B cell (primary cell): Measurements from ENCODE around the gene TFAP2A. TPM values are rescaled to one million over a fixed set of nuclear protein-coding genes. Genes with fewer than 3 reads are reported as not detected.

Experiments used
- ATAC-seq: fragments of 200-7000 bp; cut with Tn5 transposase; one replicate; pipeline ENCODE4 v1.10.0; 2021; ENCODE audit warnings: low read depth, mild to moderate bottlenecking, moderate number of reproducible peaks, moderate library complexity
- CTCF ChIA-PET: fragments of 350-600 bp; sonication (Branson Sonifier 250); formaldehyde crosslinking; loops from one replicate; lab custom pipeline; 2021; ENCODE audit warnings: antibody characterized with exemption, inconsistent platforms; lab: Charles Lee
- POLR2A ChIA-PET: fragments of 350-600 bp; sonication (Branson Sonifier 250); formaldehyde crosslinking; loops from one replicate; lab custom pipeline; 2021; ENCODE audit warnings: antibody characterized with exemption; lab: Charles Lee
- DNase-seq: peaks from one replicate; pipeline ENCODE4 v3.0.0; 2013
- H2AFZ ChIP-seq: 2 replicates; pipeline ENCODE4 v1.6.1; 2012; ENCODE audit warnings: mild to moderate bottlenecking, low read depth, low read length; ENCODE audit not compliant: insufficient read depth, poor library complexity, severe bottlenecking
- H3K27ac ChIP-seq, 2 donors: 1 replicate in 1 of 2; 2 replicates in 1 of 2; pipeline ENCODE4 v1.5.1; 2012 to 2013; ENCODE audit warnings: low read length in 2 of 2, mild to moderate bottlenecking in 2 of 2, moderate library complexity in 1 of 2
- H3K27me3 ChIP-seq, 4 experiments: fragments of 200-600 bp in 1 of 4; sonication (generic) in 1 of 4; replicated peaks in 1 of 4; 1 replicate in 2 of 4; 2 replicates in 2 of 4; pipeline versions ENCODE4 v1.6.1 to v1.7.0; 2013 to 2016; ENCODE audit warnings: low read length in 3 of 4, mild to moderate bottlenecking in 2 of 4, mixed read lengths in 1 of 4, moderate library complexity in 1 of 4; ENCODE audit not compliant: insufficient read depth in 4 of 4, control insufficient read depth in 3 of 4; ENCODE audit errors: control extremely low read depth in 1 of 4
- H3K36me3 ChIP-seq, 2 experiments: replicated peaks in 1 of 2; 1 replicate in 1 of 2; 2 replicates in 1 of 2; pipeline versions ENCODE4 v1.6.1 to v1.7.1; 2013; ENCODE audit warnings: low read length in 1 of 2; ENCODE audit not compliant: insufficient read depth in 2 of 2, control insufficient read depth in 1 of 2; ENCODE audit errors: control extremely low read depth in 1 of 2, extremely low read depth in 1 of 2
- H3K4me1 ChIP-seq, 2 donors: fragments of 200-600 bp in 1 of 2; sonication (generic) in 1 of 2; 1 replicate in 1 of 2; 2 replicates in 1 of 2; pipeline versions ENCODE4 v1.5.1 to v1.6.1; 2013 to 2017; ENCODE audit warnings: low read length in 2 of 2; ENCODE audit not compliant: control insufficient read depth in 2 of 2, insufficient read depth in 2 of 2
- H3K4me2 ChIP-seq: replicated peaks from 2 replicates; pipeline ENCODE3; 2012; ENCODE audit warnings: mild to moderate bottlenecking, low read depth, low read length; ENCODE audit not compliant: poor library complexity, severe bottlenecking
- H3K4me3 ChIP-seq, 5 experiments: fragments of 200-600 bp in 1 of 5; sonication (generic) in 1 of 5; 1 replicate in 3 of 5; 2 replicates in 2 of 5; pipeline versions ENCODE4 v1.5.1 to v1.7.0; 2011 to 2016; ENCODE audit warnings: low read length in 4 of 5, mild to moderate bottlenecking in 4 of 5, low read depth in 2 of 5, control low read depth in 1 of 5, moderate library complexity in 1 of 5; ENCODE audit not compliant: insufficient read depth in 1 of 5; ENCODE audit errors: control extremely low read depth in 1 of 5, extremely low read depth in 1 of 5
- H3K79me2 ChIP-seq: fragments of 200-600 bp; sonication (generic); one replicate; pipeline ENCODE4 v1.6.0; 2016; ENCODE audit warnings: low read length; ENCODE audit not compliant: control insufficient read depth, insufficient read depth
- H3K9ac ChIP-seq: fragments of 200-600 bp; sonication (generic); 2 replicates; pipeline ENCODE4 v1.6.1; 2017; ENCODE audit warnings: mild to moderate bottlenecking, low read length, moderate library complexity
- H3K9me3 ChIP-seq, 3 donors: one replicate each; pipeline versions ENCODE4 v1.6.1 to v1.7.1; 2013; ENCODE audit warnings: low read length in 2 of 3; ENCODE audit not compliant: control insufficient read depth in 2 of 3, insufficient read depth in 1 of 3; ENCODE audit errors: control extremely low read depth in 1 of 3
- H4K20me1 ChIP-seq: 2 replicates; pipeline ENCODE4 v1.6.0; 2012; ENCODE audit warnings: mild to moderate bottlenecking, low read length; ENCODE audit not compliant: insufficient read depth, control insufficient read depth, poor library complexity, severe bottlenecking
- H3K27ac Mint-ChIP-seq: one replicate; pipeline ENCODE4 v1.8.0; 2021; ENCODE audit warnings: mixed read lengths
- H3K27me3 Mint-ChIP-seq: one replicate; pipeline ENCODE4 v1.8.0; 2021; ENCODE audit warnings: mixed read lengths
- H3K4me1 Mint-ChIP-seq: one replicate; pipeline ENCODE4 v1.8.0; 2021; ENCODE audit warnings: mixed read lengths
- H3K4me3 Mint-ChIP-seq: one replicate; pipeline ENCODE4 v1.8.0; 2021; ENCODE audit warnings: mixed read lengths
- H3K9me3 Mint-ChIP-seq: one replicate; pipeline ENCODE4 v1.8.0; 2022; ENCODE audit warnings: mixed read lengths; ENCODE audit not compliant: insufficient read depth
- EZH2 ChIP-seq: IDR thresholded peaks from 2 replicates; pipeline ENCODE4 v1.6.1; 2012; ENCODE audit warnings: borderline replicate concordance, low read depth, mild to moderate bottlenecking, moderate library complexity, low read length; ENCODE audit not compliant: insufficient read depth, poor library complexity, severe bottlenecking
- WGBS: methylation state at CpG from one replicate; pipeline ENCODE4 v1.1.5; 2013; ENCODE audit warnings: missing lambda C conversion rate; ENCODE audit not compliant: insufficient coverage; 5-methylcytosine and 5-hydroxymethylcytosine counted together
- intact Hi-C: fragments of 100-400 bp; cut with micrococcal nuclease; formaldehyde crosslinking; loops from one replicate; pipeline ENCODE4 v1.10.0; 2022
- polyA plus RNA-seq: library from polyadenylated mRNA; depleted of rRNA; stranded (reverse); fragments of >200 nt; gene quantifications from 2 replicates; pipeline ENCODE4 v1.2.3, GENCODE V29; 2012
- total RNA-seq, 2 donors: library from RNA; stranded (reverse); fragments of 120-200 nt in 1 of 2; gene quantifications; 1 replicate in 1 of 2; 2 replicates in 1 of 2; pipeline versions ENCODE4 v1.2.3 to v1.2.4, GENCODE V29; 2013 to 2022
- TF ChIP-seq, protein P1 (sequence below): fragments of 200-600 bp; IDR thresholded peaks from one replicate; pipeline ENCODE4 v1.8.0; 2022; ENCODE audit warnings: antibody characterized with exemption, mild to moderate bottlenecking

The TFAP2A gene
- total and polyA plus RNA-seq, 2 donors (not counting 1 experiment from before 2014, with no cell fraction given) = not detected

DNA sequence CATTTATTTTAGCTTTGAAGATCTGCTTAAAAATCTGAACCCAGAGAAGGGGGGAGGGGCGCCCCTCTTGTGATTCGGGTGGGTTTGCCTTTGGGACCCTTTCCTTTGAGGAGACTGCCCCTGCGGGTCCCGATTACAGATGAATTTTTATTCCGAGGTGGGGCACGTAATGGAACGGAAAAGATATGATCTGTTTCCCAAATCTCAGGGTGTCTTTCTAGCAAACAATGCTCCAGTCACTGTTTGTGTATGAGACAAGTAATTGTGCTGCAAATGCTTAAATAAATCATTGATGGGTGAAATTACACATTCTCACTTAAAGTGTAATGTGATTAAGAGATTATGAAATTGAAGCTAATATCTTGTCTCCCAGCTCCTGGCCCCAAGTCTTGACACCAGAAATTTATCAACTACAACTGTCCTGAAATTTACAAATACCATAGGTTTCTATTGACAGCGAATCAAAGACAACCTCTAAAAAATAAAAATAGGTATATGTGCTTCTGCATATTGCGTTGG, 30.7 kb downstream of the TFAP2A start:
- H3K27me3 Mint-ChIP-seq = peaks cover 59% of the 10 kb centered on the region
- H3K4me3 Mint-ChIP-seq = no peak overlapping the region
- H3K4me3 ChIP-seq = no peak overlapping the region
- no peaks in the 10 kb centered on the region for H3K9me3 Mint-ChIP-seq
- no peak overlapping the region for H2AFZ ChIP-seq
- intact Hi-C loops = loop anchor here (2.0 kb wide), 1 partner anchor 21 kb away; no protein-coding TSS in a partner anchor
- TF ChIP-seq, protein P1, sequence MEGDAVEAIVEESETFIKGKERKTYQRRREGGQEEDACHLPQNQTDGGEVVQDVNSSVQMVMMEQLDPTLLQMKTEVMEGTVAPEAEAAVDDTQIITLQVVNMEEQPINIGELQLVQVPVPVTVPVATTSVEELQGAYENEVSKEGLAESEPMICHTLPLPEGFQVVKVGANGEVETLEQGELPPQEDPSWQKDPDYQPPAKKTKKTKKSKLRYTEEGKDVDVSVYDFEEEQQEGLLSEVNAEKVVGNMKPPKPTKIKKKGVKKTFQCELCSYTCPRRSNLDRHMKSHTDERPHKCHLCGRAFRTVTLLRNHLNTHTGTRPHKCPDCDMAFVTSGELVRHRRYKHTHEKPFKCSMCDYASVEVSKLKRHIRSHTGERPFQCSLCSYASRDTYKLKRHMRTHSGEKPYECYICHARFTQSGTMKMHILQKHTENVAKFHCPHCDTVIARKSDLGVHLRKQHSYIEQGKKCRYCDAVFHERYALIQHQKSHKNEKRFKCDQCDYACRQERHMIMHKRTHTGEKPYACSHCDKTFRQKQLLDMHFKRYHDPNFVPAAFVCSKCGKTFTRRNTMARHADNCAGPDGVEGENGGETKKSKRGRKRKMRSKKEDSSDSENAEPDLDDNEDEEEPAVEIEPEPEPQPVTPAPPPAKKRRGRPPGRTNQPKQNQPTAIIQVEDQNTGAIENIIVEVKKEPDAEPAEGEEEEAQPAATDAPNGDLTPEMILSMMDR = no peak
- TF ChIP-seq EZH2 = no peak
- H4K20me1 ChIP-seq = no peaks in the 10 kb centered on the region
- no peaks in the 10 kb centered on the region for H3K4me1 Mint-ChIP-seq
- DNase-seq (peak; percentile 27), ATAC-seq (no peak)
- POLR2A ChIA-PET = no interaction called here
- H3K36me3 ChIP-seq = no peaks in the 10 kb centered on the region
- 14% methylated on average over 8 of the region's 9 CpGs for WGBS
- H3K27ac Mint-ChIP-seq = peak overlapping the region; percentile 12
- no peak overlapping the region for H3K4me2 ChIP-seq
- H3K79me2 ChIP-seq = no peaks in the 10 kb centered on the region
- peaks cover 0 to 14% of the 10 kb centered on the region in 2 donors for H3K4me1 ChIP-seq
- peaks cover 2 to 54% (median 3%) of the 10 kb centered on the region in 3 donors for H3K9me3 ChIP-seq
- no peak overlapping the region for H3K27ac ChIP-seq
- CTCF ChIA-PET = interaction anchor here (0.6 kb wide), 1 partner anchor 51 kb away, joined by 3 read pairs; no protein-coding TSS in a partner anchor
- no peak overlapping the region for H3K9ac ChIP-seq
- peaks cover 0 to 79% (median 65%) of the 10 kb centered on the region in 4 experiments for H3K27me3 ChIP-seq

DNA sequence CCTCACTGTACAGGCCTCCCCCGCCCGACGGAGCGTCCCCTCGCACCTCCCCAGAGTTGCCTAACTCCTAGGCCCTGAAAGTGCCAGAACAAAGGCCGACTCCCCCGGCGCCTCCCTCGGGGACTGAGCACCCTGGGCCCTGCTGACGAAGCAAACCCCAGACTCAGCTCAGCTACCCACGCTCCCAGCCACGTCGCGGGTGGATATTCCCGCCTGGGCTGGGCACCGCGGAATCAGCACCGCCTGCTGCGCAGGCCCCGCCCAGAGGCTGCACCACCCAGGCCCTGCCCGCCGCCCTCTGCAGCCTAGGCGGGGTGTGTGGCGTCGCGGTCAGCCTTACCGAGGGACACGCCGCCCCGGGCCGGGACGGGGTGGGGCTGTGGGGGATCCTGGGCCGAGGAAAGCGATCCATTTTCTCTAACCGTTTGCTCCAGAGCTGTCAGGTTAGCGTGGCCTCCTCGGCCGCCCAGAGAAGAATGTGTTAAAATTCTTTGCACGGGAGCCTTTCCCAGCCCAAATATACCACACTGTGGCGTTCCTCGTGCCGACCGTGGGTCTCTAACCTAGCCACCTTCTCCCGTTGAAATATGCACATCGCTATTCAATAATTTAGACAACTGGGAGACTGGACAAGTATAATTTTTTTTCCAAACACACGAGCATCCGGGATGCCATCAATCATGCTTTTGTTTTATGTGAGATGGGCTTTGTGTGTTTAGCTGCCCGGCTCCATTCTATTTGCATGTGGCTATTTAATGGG, 31.4 kb downstream of the TFAP2A start:
- DNase-seq = no peak
- peaks cover 0 to 14% of the 10 kb centered on the region in 2 donors for H3K4me1 ChIP-seq
- Mint-ChIP-seq H3K4me3 (no peak overlapping the region), H3K27ac (no peak overlapping the region), H3K9me3 (no peaks in the 10 kb centered on the region), H3K4me1 (no peaks in the 10 kb centered on the region), H3K27me3 (peaks cover 55% of the 10 kb centered on the region)
- no peaks in the 10 kb centered on the region for H4K20me1 ChIP-seq
- ATAC-seq = no peak
- H3K4me2 ChIP-seq = no peak overlapping the region
- H3K9me3 ChIP-seq = peaks cover 2 to 54% (median 3%) of the 10 kb centered on the region in 3 donors
- POLR2A ChIA-PET = interaction anchor here (0.7 kb wide), 1 partner anchor 503 kb away, joined by 3 read pairs; no protein-coding TSS in a partner anchor
- no peak overlapping the region for H3K9ac ChIP-seq
- no peaks in the 10 kb centered on the region for H3K36me3 ChIP-seq
- intact Hi-C loops = loop anchor here (2.0 kb wide), 1 partner anchor 21 kb away; no protein-coding TSS in a partner anchor
- no peak overlapping the region for H3K27ac ChIP-seq
- no peak for TF ChIP-seq EZH2
- TF ChIP-seq, protein P1 = no peak
- 8% methylated on average over 39 of the region's 48 CpGs for WGBS
- H2AFZ ChIP-seq = no peak overlapping the region
- CTCF ChIA-PET = no interaction called here
- H3K79me2 ChIP-seq = no peaks in the 10 kb centered on the region
- peaks cover 0 to 81% (median 64%) of the 10 kb centered on the region in 4 experiments for H3K27me3 ChIP-seq
- H3K4me3 ChIP-seq = no peak overlapping the region
